ENCODE measurements around the gene CLSTN2. TPM values are rescaled to one million over a fixed set of nuclear protein-coding genes. Genes with fewer than 3 reads are reported as not detected.

CLSTN2 gene
- total and polyA plus RNA-seq, 2 experiments from 2014 or later: 3.5 to 7.0 TPM

- Histone ChIP-seq H3K36me3 (no peaks in the 10 kb centered on the region), H3K9me3 (ENCODE audit: low read depth) (no peaks in the 10 kb centered on the region), H3K4me1 (ENCODE audit: low read depth) (no peaks in the 10 kb centered on the region), H3K27ac (no peak overlapping the region), H3K4me3 (no peak overlapping the region), H3K27me3 (no peaks in the 10 kb centered on the region)
- no peak for DNase-seq (ENCODE audit: low read depth in 1 of 2, low spot score in 1 of 2)
- no peak for TF ChIP-seq CTCF (IDR thresholded peaks at IDR 0.05; ENCODE audit: low read depth, low read length)
Measured at GRCh38 chr3:140103986-140104645, 169.1 kb downstream of the CLSTN2 start.

GRCh38 chr3:140113996-140114788 lies 179.2 kb downstream of the CLSTN2 start:
- no peaks in the 10 kb centered on the region for H3K36me3 ChIP-seq
- no peaks in the 10 kb centered on the region for H3K9me3 ChIP-seq (ENCODE audit: low read depth)
- DNase-seq (ENCODE audit: low read depth in 1 of 2, low spot score in 1 of 2): no peak
- no peak overlapping the region for H3K4me3 ChIP-seq
- H3K27ac ChIP-seq: no peak overlapping the region
- no peaks in the 10 kb centered on the region for H3K27me3 ChIP-seq
- no peak for TF ChIP-seq CTCF (IDR thresholded peaks at IDR 0.05; ENCODE audit: low read depth, low read length)
- no peaks in the 10 kb centered on the region for H3K4me1 ChIP-seq (ENCODE audit: low read depth)

GRCh38 chr3:140114789-140115080 lies 179.8 kb downstream of the CLSTN2 start:
- TF ChIP-seq CTCF (IDR thresholded peaks at IDR 0.05; ENCODE audit: low read depth, low read length): no peak
- H3K27ac ChIP-seq: no peak overlapping the region
- no peaks in the 10 kb centered on the region for H3K9me3 ChIP-seq (ENCODE audit: low read depth)
- no peak overlapping the region for H3K4me3 ChIP-seq
- no peaks in the 10 kb centered on the region for H3K36me3 ChIP-seq
- no peak for DNase-seq (ENCODE audit: low read depth in 1 of 2, low spot score in 1 of 2)
- no peaks in the 10 kb centered on the region for H3K27me3 ChIP-seq
- no peaks in the 10 kb centered on the region for H3K4me1 ChIP-seq (ENCODE audit: low read depth)

- Histone ChIP-seq H3K27me3 (no peaks in the 10 kb centered on the region), H3K36me3 (no peaks in the 10 kb centered on the region), H3K4me1 (ENCODE audit: low read depth) (no peaks in the 10 kb centered on the region), H3K27ac (no peak overlapping the region), H3K9me3 (ENCODE audit: low read depth) (no peaks in the 10 kb centered on the region), H3K4me3 (no peak overlapping the region)
- no peak for TF ChIP-seq CTCF (IDR thresholded peaks at IDR 0.05; ENCODE audit: low read depth, low read length)
- DNase-seq (ENCODE audit: low read depth in 1 of 2, low spot score in 1 of 2): no peak
Measured at GRCh38 chr3:140117096-140117526, 182.1 kb downstream of the CLSTN2 start.

GRCh38 chr3:140122183-140122582 lies 187.2 kb downstream of the CLSTN2 start:
- H3K4me3 ChIP-seq: no peak overlapping the region
- no peak overlapping the region for H3K27ac ChIP-seq
- H3K36me3 ChIP-seq: no peaks in the 10 kb centered on the region
- H3K9me3 ChIP-seq (ENCODE audit: low read depth): no peaks in the 10 kb centered on the region
- peaks cover 5% of the 10 kb centered on the region for H3K27me3 ChIP-seq
- H3K4me1 ChIP-seq (ENCODE audit: low read depth): no peaks in the 10 kb centered on the region
- TF ChIP-seq CTCF (IDR thresholded peaks at IDR 0.05; ENCODE audit: low read depth, low read length): no peak
- DNase-seq (ENCODE audit: low read depth in 1 of 2, low spot score in 1 of 2): no peak

Measured in cardiac muscle cell (in vitro differentiated cells and primary cell).